Measurements from ENCODE around the gene MKNK1. TPM values are rescaled to one million over a fixed set of nuclear protein-coding genes. Genes with fewer than 3 reads are reported as not detected.

MKNK1 gene
- total and polyA plus RNA-seq, 2 of the 4 experiments (the other 2 are of a cell fraction): 14.3 to 35.2 TPM

GRCh38 chr1:46599059-46599970, 4.8 kb downstream of the MKNK1 start (continued):
- TF ChIP-seq CTCF (conservative IDR thresholded peaks at IDR 0.05; ENCODE audit: low read depth, low read length): no peak

GRCh38 chr1:46596846-46597245, 7.2 kb downstream of the MKNK1 start:
- in situ Hi-C loops (cut with MboI; ENCODE audit: low sequenced_read_pairs): no loop called here
- Histone ChIP-seq H3K4ac (ENCODE audit: low read depth, low read length) (no peak overlapping the region), H4K20me1 (ENCODE audit: insufficient read depth, low read length) (peaks cover 20% of the 10 kb centered on the region; the same call in 1 of the 2 replicates), H3K9me3 (ENCODE audit: control insufficient read depth, insufficient read depth, low read length) (no peaks in the 10 kb centered on the region), H2BK20ac (ENCODE audit: low read depth, low read length) (no peak overlapping the region), H2BK5ac (ENCODE audit: low read depth, low read length, poor library complexity, severe bottlenecking) (no peak overlapping the region), H3K27me3 (ENCODE audit: control insufficient read depth, insufficient read depth, low read length) (no peaks in the 10 kb centered on the region), H3K23ac (ENCODE audit: low read depth, low read length) (no peak overlapping the region), H3K56ac (ENCODE audit: extremely low read depth, insufficient read depth, low read length) (no peak overlapping the region), H4K91ac (ENCODE audit: insufficient read depth, low read depth, low read length) (no peak overlapping the region), H3K4me1 (ENCODE audit: control insufficient read depth, insufficient read depth, low read length) (peaks cover 8% of the 10 kb centered on the region), H3K9me1 (ENCODE audit: insufficient read depth, low read length) (peaks cover 23% of the 10 kb centered on the region; the same call in 1 of the 2 replicates), H3K27ac (ENCODE audit: insufficient read depth, low read length) (no peak overlapping the region), H3K36me3 (ENCODE audit: control insufficient read depth, insufficient read depth, low read length) (peaks cover 22% of the 10 kb centered on the region), H2BK120ac (ENCODE audit: low read depth, low read length) (no peak overlapping the region), H4K8ac (ENCODE audit: low read depth in 2 of 2, low read length in 2 of 2) (no peak overlapping the region), H3K4me2 (ENCODE audit: low read depth, low read length) (no peak overlapping the region), H3K79me1 (ENCODE audit: low read depth in 1 of 2, low read length in 2 of 2) (peaks cover 25 to 59% of the 10 kb centered on the region in 2 experiments), H3K14ac (replicated peaks; ENCODE audit: low read depth, low read length) (no peak overlapping the region), H3K9ac (ENCODE audit: low read depth, low read length) (no peak overlapping the region), H2AFZ (replicated peaks; ENCODE audit: low read length, poor library complexity) (no peak overlapping the region), H3K18ac (ENCODE audit: low read depth, low read length) (no peak overlapping the region), H3K4me3 (ENCODE audit: insufficient read depth, low read depth, low read length) (no peak overlapping the region), H2AK5ac (ENCODE audit: low read depth, low read length) (no peak overlapping the region), H2BK15ac (ENCODE audit: low read depth, low read length) (no peak overlapping the region), H4K5ac (ENCODE audit: low read depth, low read length) (no peak overlapping the region), H2AK9ac (replicated peaks; ENCODE audit: low read depth, low read length, poor library complexity) (no peak overlapping the region)
- ATAC-seq (ENCODE audit: low read depth) (no peak), DNase-seq (no peak)
- no peak for TF ChIP-seq BHLHE40 (IDR thresholded peaks at IDR 0.05; ENCODE audit: low read depth, low read length)
- TF ChIP-seq MAFK (IDR thresholded peaks at IDR 0.05; ENCODE audit: low read depth, low read length): no peak
- CTCF ChIA-PET: interaction anchor here (1.8 kb wide), 1 partner anchor 17 kb away, joined by 6 read pairs; no protein-coding TSS in a partner anchor
- no TSS peak for BruUV-seq (replicated peaks)
- dilution Hi-C loops (cut with HindIII; ENCODE audit: low sequenced_read_pairs, unreplicated experiment): no loop called here
- POLR2A ChIA-PET (ENCODE audit: unreplicated experiment): no interaction called here
- intact Hi-C loops (cut with micrococcal nuclease): no loop called here
- WGBS, 2 experiments (ENCODE audit: extremely low coverage in 2 of 2, insufficient read length in 1 of 2): no CpG with 5 or more reads among the region's 3 CpGs

All from IMR-90 (cell line).